Type B pancreatic cell (in vitro differentiated cells): ENCODE results near the gene MICU1. TPM values are rescaled to one million over a fixed set of nuclear protein-coding genes. Genes with fewer than 3 reads are reported as not detected.
"Not testable (repeated sequence)": the region's sequence is repeated elsewhere in the genome, so short reads cannot be mapped to it uniquely, and the experiment has no call there.

Experiments used
- DNase-seq: peaks from one replicate; pipeline ENCODE4 v3.0.0; 2021; ENCODE audit warnings: mixed read lengths; ENCODE audit not compliant: unreplicated experiment; ENCODE audit errors: extremely low spot score
- H3K27ac Mint-ChIP-seq: 2 replicates; pipeline ENCODE4 v1.8.0; 2021; ENCODE audit warnings: mild to moderate bottlenecking, mixed read lengths
- H3K27me3 Mint-ChIP-seq: 2 replicates; pipeline ENCODE4 v1.8.0; 2021; ENCODE audit warnings: mixed read lengths
- H3K36me3 Mint-ChIP-seq: 2 replicates; pipeline ENCODE4 v1.8.0; 2021; ENCODE audit warnings: mixed read lengths
- H3K4me1 Mint-ChIP-seq: one replicate; pipeline ENCODE4 v1.8.0; 2021; ENCODE audit warnings: mixed read lengths; ENCODE audit not compliant: unreplicated experiment
- H3K4me3 Mint-ChIP-seq: 2 replicates; pipeline ENCODE4 v1.8.0; 2021; ENCODE audit warnings: mild to moderate bottlenecking, mixed read lengths
- H3K9me3 Mint-ChIP-seq: 2 replicates; pipeline ENCODE4 v1.8.0; 2021; ENCODE audit warnings: mixed read lengths
- long read RNA-seq: library from polyadenylated mRNA; unstranded; transcript quantifications from one replicate; pipeline ENCODE4 v2.0.0, GENCODE V29; 2020
- total RNA-seq: library from RNA; stranded (reverse); gene quantifications from 2 replicates; pipeline ENCODE4 v1.2.1, GENCODE V29; 2021; ENCODE audit warnings: low replicate concordance
- TF ChIP-seq, protein P1 (sequence below): fragments of 200-600 bp; sonication (generic); conservative IDR thresholded peaks from 2 replicates; pipeline ENCODE4 v1.5.0; 2021; ENCODE audit warnings: antibody characterized with exemption, mild to moderate bottlenecking

Gene MICU1, protein sequence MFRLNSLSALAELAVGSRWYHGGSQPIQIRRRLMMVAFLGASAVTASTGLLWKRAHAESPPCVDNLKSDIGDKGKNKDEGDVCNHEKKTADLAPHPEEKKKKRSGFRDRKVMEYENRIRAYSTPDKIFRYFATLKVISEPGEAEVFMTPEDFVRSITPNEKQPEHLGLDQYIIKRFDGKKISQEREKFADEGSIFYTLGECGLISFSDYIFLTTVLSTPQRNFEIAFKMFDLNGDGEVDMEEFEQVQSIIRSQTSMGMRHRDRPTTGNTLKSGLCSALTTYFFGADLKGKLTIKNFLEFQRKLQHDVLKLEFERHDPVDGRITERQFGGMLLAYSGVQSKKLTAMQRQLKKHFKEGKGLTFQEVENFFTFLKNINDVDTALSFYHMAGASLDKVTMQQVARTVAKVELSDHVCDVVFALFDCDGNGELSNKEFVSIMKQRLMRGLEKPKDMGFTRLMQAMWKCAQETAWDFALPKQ
- total RNA-seq, result 36.9 and 40.3 TPM in 2 replicates
- long read RNA-seq, transcript MICU1-201 (12 exons, 2,383 nt), result major isoform, 9 of 19 reads
- long read RNA-seq, partial matches to known transcripts, result 3 of 19 reads
- long read RNA-seq, other reads (novel, unspliced or antisense), result 6 of 19 reads

DNA sequence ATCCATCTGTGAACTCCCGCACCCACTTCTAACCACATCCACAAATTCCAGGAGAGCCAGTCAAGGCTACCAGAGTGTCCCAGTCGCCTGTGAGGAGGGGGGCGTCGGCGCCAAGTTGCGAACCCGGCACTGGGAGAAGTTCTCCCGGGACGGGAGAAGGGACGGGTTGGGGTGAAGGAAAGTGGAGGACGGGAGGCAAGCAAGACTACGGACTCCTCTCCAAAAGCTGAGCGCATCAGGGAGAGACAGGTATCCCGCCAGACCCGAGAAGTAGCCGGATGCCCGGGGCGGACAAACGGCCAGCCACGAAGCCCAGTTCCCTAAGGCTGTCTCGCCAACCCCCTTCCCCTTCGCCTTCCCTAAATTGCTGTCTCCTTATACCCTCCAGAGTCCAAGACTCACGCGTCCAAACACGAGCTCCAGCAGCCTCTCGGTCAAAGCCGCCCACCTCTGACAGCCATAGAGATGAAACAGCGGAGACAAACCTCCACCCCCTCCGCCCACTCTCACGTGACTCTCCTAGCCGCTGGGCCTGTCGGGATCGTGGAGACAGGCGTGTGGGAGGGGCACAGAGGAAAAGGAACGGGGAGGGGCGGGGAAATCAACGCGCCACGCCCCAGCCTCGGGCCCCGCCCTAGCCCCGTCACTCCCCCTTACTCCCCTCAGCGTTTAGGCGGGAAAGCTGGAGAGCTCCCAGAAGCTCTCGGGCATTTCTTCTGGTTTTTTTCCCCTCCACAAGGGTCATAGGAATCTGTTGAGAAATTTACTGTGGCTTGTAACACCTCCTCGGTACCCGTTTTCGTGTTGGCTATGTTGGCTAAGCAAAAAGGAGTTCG, at the start of gene MICU1:
MICU1 (minus strand) TSS at position 472 of the 836 bp plus-strand sequence. CDS start 59,286 bp downstream, outside the sequence.
- TF ChIP-seq, protein P1, sequence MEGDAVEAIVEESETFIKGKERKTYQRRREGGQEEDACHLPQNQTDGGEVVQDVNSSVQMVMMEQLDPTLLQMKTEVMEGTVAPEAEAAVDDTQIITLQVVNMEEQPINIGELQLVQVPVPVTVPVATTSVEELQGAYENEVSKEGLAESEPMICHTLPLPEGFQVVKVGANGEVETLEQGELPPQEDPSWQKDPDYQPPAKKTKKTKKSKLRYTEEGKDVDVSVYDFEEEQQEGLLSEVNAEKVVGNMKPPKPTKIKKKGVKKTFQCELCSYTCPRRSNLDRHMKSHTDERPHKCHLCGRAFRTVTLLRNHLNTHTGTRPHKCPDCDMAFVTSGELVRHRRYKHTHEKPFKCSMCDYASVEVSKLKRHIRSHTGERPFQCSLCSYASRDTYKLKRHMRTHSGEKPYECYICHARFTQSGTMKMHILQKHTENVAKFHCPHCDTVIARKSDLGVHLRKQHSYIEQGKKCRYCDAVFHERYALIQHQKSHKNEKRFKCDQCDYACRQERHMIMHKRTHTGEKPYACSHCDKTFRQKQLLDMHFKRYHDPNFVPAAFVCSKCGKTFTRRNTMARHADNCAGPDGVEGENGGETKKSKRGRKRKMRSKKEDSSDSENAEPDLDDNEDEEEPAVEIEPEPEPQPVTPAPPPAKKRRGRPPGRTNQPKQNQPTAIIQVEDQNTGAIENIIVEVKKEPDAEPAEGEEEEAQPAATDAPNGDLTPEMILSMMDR, result no peak
- Mint-ChIP-seq H3K36me3 (no peaks in the 10 kb centered on the region), H3K4me1 (peaks cover 12% of the 10 kb centered on the region), H3K4me3 (peak within 1 kb of the TSS; percentile 100), H3K27me3 (no peaks in the 10 kb centered on the region), H3K9me3 (no peaks in the 10 kb centered on the region), H3K27ac (peak within 1 kb of the TSS; percentile 96)
- peak; percentile 94 for DNase-seq

DNA sequence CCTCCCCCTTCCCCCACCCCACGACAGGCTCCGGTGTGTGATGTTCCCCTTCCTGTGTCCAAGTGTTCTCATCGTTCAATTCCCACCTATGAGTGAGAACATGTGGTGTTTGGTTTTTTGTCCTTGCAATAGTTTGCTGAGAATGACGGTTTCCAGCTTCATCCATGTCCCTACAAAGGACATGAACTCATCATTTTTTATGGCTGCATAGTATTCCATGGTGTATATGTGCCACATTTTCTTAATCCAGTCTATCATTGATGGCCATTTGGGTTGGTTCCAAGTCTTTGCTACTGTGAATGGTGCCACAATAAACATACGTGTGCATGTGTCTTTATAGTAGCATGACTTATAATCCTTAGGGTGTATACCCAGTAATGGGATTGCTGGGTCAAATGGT, 48.3 kb upstream of the MICU1 start:
- not testable (repeated sequence) for H3K4me3 Mint-ChIP-seq, H3K36me3 Mint-ChIP-seq, H3K9me3 Mint-ChIP-seq, H3K27me3 Mint-ChIP-seq, H3K4me1 Mint-ChIP-seq, H3K27ac Mint-ChIP-seq, DNase-seq

DNA sequence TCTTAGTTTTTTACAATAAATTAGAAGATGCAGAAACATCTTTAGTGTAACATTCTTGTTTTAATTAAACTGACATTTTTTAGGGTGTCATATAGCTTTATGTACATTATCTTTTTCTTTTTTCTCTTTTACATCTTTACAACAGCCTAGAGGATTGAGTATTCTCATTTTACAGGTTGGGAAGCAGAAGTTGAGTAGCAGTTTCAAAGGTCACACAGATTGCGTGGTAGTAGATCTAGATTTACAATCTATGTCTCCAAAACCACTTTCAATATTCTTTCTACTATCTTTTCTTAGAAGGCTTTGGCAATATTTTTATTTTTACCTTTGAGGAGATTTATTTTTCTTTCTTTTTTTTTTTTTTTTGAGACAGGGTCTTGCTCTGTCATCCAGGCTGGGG, 47.4 kb upstream of the MICU1 start:
- DNase-seq, result no peak
- TF ChIP-seq, protein P1, result no peak
- H3K27ac Mint-ChIP-seq, result no peak overlapping the region
- H3K9me3 Mint-ChIP-seq, result no peaks in the 10 kb centered on the region
- H3K36me3 Mint-ChIP-seq, result no peaks in the 10 kb centered on the region
- H3K4me3 Mint-ChIP-seq, result no peak overlapping the region
- H3K27me3 Mint-ChIP-seq, result no peaks in the 10 kb centered on the region
- peaks cover 7% of the 10 kb centered on the region for H3K4me1 Mint-ChIP-seq

DNA sequence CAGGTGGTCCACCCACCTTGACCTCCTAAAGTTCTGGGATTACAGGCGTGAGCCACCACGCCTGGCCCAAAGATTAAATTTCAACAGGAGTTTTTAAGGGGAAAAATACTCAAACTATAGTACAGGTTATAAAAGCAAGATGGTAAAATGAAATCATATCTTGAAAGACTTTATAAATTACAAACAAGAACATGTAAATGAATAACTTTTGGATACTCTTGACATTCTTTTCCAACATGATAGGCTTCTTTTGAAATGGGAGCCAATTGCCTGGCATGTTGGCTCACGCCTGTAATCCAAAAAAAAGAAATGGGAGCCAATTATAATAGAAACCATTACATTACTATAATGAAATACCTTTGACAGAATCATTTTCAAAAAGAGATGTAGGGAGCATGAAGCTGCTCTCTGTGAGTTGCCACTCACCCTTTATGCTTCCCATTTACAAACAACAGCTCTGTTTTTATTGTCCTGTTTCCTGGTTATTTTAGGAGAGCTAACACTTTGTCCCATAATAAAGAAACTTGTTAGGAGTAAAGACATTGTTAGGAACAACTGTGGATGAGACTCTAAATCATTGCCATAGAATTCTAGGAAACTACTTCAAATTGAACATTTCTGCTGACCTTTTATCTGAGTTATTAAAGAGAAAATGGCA, 41.5 kb upstream of the MICU1 start:
- TF ChIP-seq, protein P1, result no peak
- Mint-ChIP-seq H3K4me1 (no peaks in the 10 kb centered on the region), H3K27me3 (no peaks in the 10 kb centered on the region)

DNA sequence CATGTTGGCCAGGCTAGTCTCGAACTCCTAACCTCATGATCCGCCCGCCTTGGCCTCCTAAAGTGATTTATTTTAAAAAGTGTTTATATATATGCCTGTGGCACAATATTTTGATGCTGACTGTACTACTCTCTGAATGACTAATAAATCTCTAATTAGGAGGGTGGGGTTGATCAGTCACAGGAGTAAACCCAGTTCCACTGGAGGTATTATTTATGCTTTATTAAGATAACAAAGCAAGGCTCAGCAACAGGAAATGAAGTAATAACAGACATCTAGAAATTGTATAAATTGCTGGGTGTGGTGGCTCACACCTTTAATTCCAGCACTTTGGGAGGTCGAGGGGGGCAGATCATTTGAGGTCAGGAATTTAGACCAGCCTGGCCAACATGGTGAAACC, 40.0 kb upstream of the MICU1 start:
- no peaks in the 10 kb centered on the region for H3K36me3 Mint-ChIP-seq
- H3K9me3 Mint-ChIP-seq, result no peaks in the 10 kb centered on the region
- peak overlapping the region; percentile 82 for H3K27ac Mint-ChIP-seq
- H3K27me3 Mint-ChIP-seq, result no peaks in the 10 kb centered on the region
- TF ChIP-seq, protein P1, result no peak
- no peak for DNase-seq
- no peaks in the 10 kb centered on the region for H3K4me1 Mint-ChIP-seq
- H3K4me3 Mint-ChIP-seq, result no peak overlapping the region

More for the DNA sequence above, 41.5 kb upstream of the MICU1 start:
- no peak overlapping the region for H3K4me3 Mint-ChIP-seq
- H3K36me3 Mint-ChIP-seq, result no peaks in the 10 kb centered on the region
- DNase-seq, result no peak
- no peaks in the 10 kb centered on the region for H3K9me3 Mint-ChIP-seq
- H3K27ac Mint-ChIP-seq, result no peak overlapping the region
